ENCODE results near the gene FAM180B.
"Not testable (repeated sequence)": the region's sequence is repeated elsewhere in the genome, so short reads cannot be mapped to it uniquely, and the experiment has no call there.

Gene FAM180B

GRCh38 chr11:47586098-47586855 is at the start of gene FAM180B:
FAM180B (plus strand) TSS chr11:47586678; CDS start chr11:47586769, 91 bp downstream.
- no peak within 1 kb of the TSS for H3K4me3 ChIP-seq (ENCODE audit: low read depth, low read length)
- DNase-seq (ENCODE audit: low read depth, low spot score): no peak
- in situ Hi-C loops (cut with HindIII; ENCODE audit: low sequenced_read_pairs): no loop called here
- no peak for TF ChIP-seq CTCF (IDR thresholded peaks at IDR 0.05; ENCODE audit: low read depth, low read length)

- DNase-seq (ENCODE audit: low read depth, low spot score): no peak
- in situ Hi-C loops (cut with HindIII; ENCODE audit: low sequenced_read_pairs): no loop called here
- no peak for TF ChIP-seq CTCF (IDR thresholded peaks at IDR 0.05; ENCODE audit: low read depth, low read length)
- no peak overlapping the region for H3K4me3 ChIP-seq (ENCODE audit: low read depth, low read length)
These were observed 49.6 kb upstream of the FAM180B start for GRCh38 chr11:47536915-47537314.

- in situ Hi-C loops (cut with HindIII; ENCODE audit: low sequenced_read_pairs): no loop called here
- no peak overlapping the region for H3K4me3 ChIP-seq (ENCODE audit: low read depth, low read length)
- no peak for DNase-seq (ENCODE audit: low read depth, low spot score)
- no peak for TF ChIP-seq CTCF (IDR thresholded peaks at IDR 0.05; ENCODE audit: low read depth, low read length)
These were observed 47.5 kb upstream of the FAM180B start for GRCh38 chr11:47538741-47539565.

- no peak overlapping the region for H3K4me3 ChIP-seq (ENCODE audit: low read depth, low read length)
- DNase-seq (ENCODE audit: low read depth, low spot score): no peak
- TF ChIP-seq CTCF (IDR thresholded peaks at IDR 0.05; ENCODE audit: low read depth, low read length): no peak
- in situ Hi-C loops (cut with HindIII; ENCODE audit: low sequenced_read_pairs): no loop called here
These were observed 46.8 kb upstream of the FAM180B start for GRCh38 chr11:47539681-47540039.

GRCh38 chr11:47541070-47541469 is 45.4 kb upstream of the FAM180B start:
- in situ Hi-C loops (cut with HindIII; ENCODE audit: low sequenced_read_pairs): no loop called here
- no peak overlapping the region for H3K4me3 ChIP-seq (ENCODE audit: low read depth, low read length)
- TF ChIP-seq CTCF (IDR thresholded peaks at IDR 0.05; ENCODE audit: low read depth, low read length): no peak
- DNase-seq (ENCODE audit: low read depth, low spot score): no peak

- in situ Hi-C loops (cut with HindIII; ENCODE audit: low sequenced_read_pairs): no loop called here
- TF ChIP-seq CTCF (IDR thresholded peaks at IDR 0.05; ENCODE audit: low read depth, low read length): no peak
- no peak overlapping the region for H3K4me3 ChIP-seq (ENCODE audit: low read depth, low read length)
- no peak for DNase-seq (ENCODE audit: low read depth, low spot score)
These were observed 41.2 kb upstream of the FAM180B start for GRCh38 chr11:47545298-47545697.

GRCh38 chr11:47546274-47546673 is 40.2 kb upstream of the FAM180B start:
- H3K4me3 ChIP-seq (ENCODE audit: low read depth, low read length); DNase-seq (ENCODE audit: low read depth, low spot score); in situ Hi-C loops (cut with HindIII; ENCODE audit: low sequenced_read_pairs): not testable (repeated sequence)
